Breast epithelium (tissue), 4 donors: ENCODE results near the gene NTRK3. TPM values are rescaled to one million over a fixed set of nuclear protein-coding genes. Genes with fewer than 3 reads are reported as not detected.

Experiments
- DNase-seq, 2 donors: peaks; one replicate each; pipeline ENCODE4 v3.0.0-alpha.2; 2019; ENCODE audit warnings: low spot score in 2 of 2
- H3K27ac ChIP-seq, 2 donors: fragments of 200-600 bp; sonication (generic) in 1 of 2; one replicate each; pipeline ENCODE4 v1.5.1; 2016 to 2019; ENCODE audit warnings: mild to moderate bottlenecking in 1 of 2
- H3K27me3 ChIP-seq, 2 donors: fragments of 200-600 bp; sonication (generic) in 1 of 2; one replicate each; pipeline versions ENCODE4 v1.5.1 to v1.6.0; 2017 to 2019; ENCODE audit warnings: control low read depth in 1 of 2, mild to moderate bottlenecking in 1 of 2
- H3K36me3 ChIP-seq: fragments of 200-600 bp; one replicate; pipeline ENCODE4 v1.5.1; 2019
- H3K4me1 ChIP-seq, 2 donors: fragments of 200-600 bp; sonication (generic); one replicate each; pipeline ENCODE4 v1.5.1; 2016 to 2019; ENCODE audit warnings: control low read depth in 1 of 2
- H3K4me3 ChIP-seq, 3 donors: fragments of 200-600 bp; sonication (generic); 1 replicate in 2 of 3; 2 replicates in 1 of 3; pipeline ENCODE4 v1.5.1; 2016 to 2019; ENCODE audit warnings: mild to moderate bottlenecking in 3 of 3, moderate library complexity in 2 of 3
- H3K9me3 ChIP-seq, 2 donors: fragments of 200-600 bp; sonication (generic) in 1 of 2; one replicate each; pipeline ENCODE4 v1.5.1; 2016 to 2019; ENCODE audit warnings: control low read depth in 1 of 2
- CTCF ChIP-seq, 3 donors: fragments of 450-650 bp; IDR thresholded peaks; one replicate each; pipeline ENCODE4 v1.5.1; 2016 to 2017; ENCODE audit warnings: antibody characterized with exemption in 3 of 3, mild to moderate bottlenecking in 3 of 3, moderate library complexity in 3 of 3
- POLR2A ChIP-seq: fragments of 450-650 bp; IDR thresholded peaks from one replicate; pipeline ENCODE4 v1.6.1; 2016; ENCODE audit warnings: antibody characterized with exemption, mild to moderate bottlenecking, moderate library complexity
- POLR2AphosphoS5 ChIP-seq, 3 donors: sonication (generic); formaldehyde crosslinking; IDR thresholded peaks; one replicate each; pipeline ENCODE4 v1.6.1; 2017; ENCODE audit warnings: antibody characterized with exemption in 3 of 3
- intact Hi-C: fragments of 100-400 bp; cut with DNase I; formaldehyde crosslinking; loops from one replicate; pipeline ENCODE4 v1.15.1; 2023; ENCODE audit warnings: low total_unique reads
- total RNA-seq, 3 donors: library from RNA; depleted of rRNA; stranded (reverse); fragments of >200 nt; gene quantifications; one replicate each; pipeline ENCODE4 v1.1.0, GENCODE V29; 2016

Gene NTRK3
- total RNA-seq, 3 donors from 2014 or later: 1.9 to 23.6 (median 13.8) TPM

DNA sequence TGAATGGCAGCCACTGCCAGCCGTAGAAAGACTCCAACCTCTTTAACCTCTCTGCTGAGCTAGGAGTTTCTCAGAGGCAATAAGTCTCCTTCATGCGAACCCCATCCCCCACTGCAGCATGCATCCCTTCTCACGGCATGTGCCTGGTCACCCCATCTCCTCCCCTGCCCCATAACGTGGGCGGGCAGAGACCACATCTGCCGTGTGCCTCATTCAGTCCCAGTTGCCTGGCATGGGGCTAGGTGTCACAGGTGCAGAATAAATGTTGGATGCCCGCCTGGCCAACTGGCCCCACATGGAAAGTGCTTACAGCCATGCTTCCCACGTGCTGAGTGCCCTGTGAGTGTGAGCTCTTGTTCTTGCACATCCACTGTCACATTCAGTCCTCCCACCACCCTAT lies 43.5 kb upstream of the NTRK3 start:
- TF ChIP-seq CTCF (IDR thresholded peaks at IDR 0.05) (no peak), POLR2AphosphoS5 (IDR thresholded peaks at IDR 0.05) (no peak)
- intact Hi-C loops: no loop called here
- Histone ChIP-seq H3K27ac (no peak overlapping the region), H3K4me3 (no peak overlapping the region), H3K36me3 (no peaks in the 10 kb centered on the region), H3K27me3 (peaks cover 0 to 3% of the 10 kb centered on the region in 2 donors), H3K9me3 (no peaks in the 10 kb centered on the region), H3K4me1 (no peaks in the 10 kb centered on the region)
- DNase-seq: no peak

- Histone ChIP-seq H3K4me3 (no peak overlapping the region), H3K4me1 (no peaks in the 10 kb centered on the region), H3K36me3 (no peaks in the 10 kb centered on the region), H3K27me3 (peaks cover 0 to 3% of the 10 kb centered on the region in 2 donors), H3K9me3 (no peaks in the 10 kb centered on the region), H3K27ac (no peak overlapping the region)
- TF ChIP-seq CTCF (IDR thresholded peaks at IDR 0.05) (no peak), POLR2A (no peak), POLR2AphosphoS5 (IDR thresholded peaks at IDR 0.05) (no peak)
- DNase-seq: no peak
- intact Hi-C loops: no loop called here
Measured at GRCh38 chr15:88299497-88299896, 43.0 kb upstream of the NTRK3 start.

- no peaks in the 10 kb centered on the region for H3K4me1 ChIP-seq
- TF ChIP-seq CTCF (IDR thresholded peaks at IDR 0.05) (no peak), POLR2A (no peak), POLR2AphosphoS5 (IDR thresholded peaks at IDR 0.05) (no peak)
- H3K36me3 ChIP-seq: no peaks in the 10 kb centered on the region
- H3K27me3 ChIP-seq: peaks cover 0 to 27% of the 10 kb centered on the region in 2 donors
- H3K9me3 ChIP-seq: no peaks in the 10 kb centered on the region
- no peak for DNase-seq
- intact Hi-C loops: no loop called here
- no peak overlapping the region for H3K4me3 ChIP-seq
- H3K27ac ChIP-seq: no peak overlapping the region
Measured at GRCh38 chr15:88288661-88289060, 32.1 kb upstream of the NTRK3 start.

DNA sequence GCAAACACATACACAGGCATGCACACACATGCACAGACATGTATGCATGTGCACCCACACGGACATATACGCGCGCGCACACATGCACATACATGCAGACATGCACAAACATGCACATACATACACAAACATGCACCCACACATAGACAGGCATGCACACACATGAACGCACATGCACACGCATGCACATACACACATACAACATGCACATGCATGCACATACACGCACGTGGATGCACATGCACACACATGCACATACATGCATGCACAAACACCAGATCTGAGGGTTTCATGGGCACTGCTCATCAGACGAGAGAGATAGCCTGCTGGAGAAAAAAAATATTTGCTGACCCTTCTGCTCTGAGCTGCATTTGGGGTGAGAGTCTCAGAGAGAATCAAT lies 31.7 kb upstream of the NTRK3 start:
- Histone ChIP-seq H3K4me1 (no peaks in the 10 kb centered on the region), H3K36me3 (no peaks in the 10 kb centered on the region), H3K27me3 (peaks cover 0 to 32% of the 10 kb centered on the region in 2 donors), H3K9me3 (no peaks in the 10 kb centered on the region), H3K27ac (no peak overlapping the region), H3K4me3 (no peak overlapping the region)
- intact Hi-C loops: no loop called here
- DNase-seq: no peak
- TF ChIP-seq POLR2A: no peak
- TF ChIP-seq CTCF (IDR thresholded peaks at IDR 0.05): no peak
- TF ChIP-seq POLR2AphosphoS5 (IDR thresholded peaks at IDR 0.05): no peak

DNA sequence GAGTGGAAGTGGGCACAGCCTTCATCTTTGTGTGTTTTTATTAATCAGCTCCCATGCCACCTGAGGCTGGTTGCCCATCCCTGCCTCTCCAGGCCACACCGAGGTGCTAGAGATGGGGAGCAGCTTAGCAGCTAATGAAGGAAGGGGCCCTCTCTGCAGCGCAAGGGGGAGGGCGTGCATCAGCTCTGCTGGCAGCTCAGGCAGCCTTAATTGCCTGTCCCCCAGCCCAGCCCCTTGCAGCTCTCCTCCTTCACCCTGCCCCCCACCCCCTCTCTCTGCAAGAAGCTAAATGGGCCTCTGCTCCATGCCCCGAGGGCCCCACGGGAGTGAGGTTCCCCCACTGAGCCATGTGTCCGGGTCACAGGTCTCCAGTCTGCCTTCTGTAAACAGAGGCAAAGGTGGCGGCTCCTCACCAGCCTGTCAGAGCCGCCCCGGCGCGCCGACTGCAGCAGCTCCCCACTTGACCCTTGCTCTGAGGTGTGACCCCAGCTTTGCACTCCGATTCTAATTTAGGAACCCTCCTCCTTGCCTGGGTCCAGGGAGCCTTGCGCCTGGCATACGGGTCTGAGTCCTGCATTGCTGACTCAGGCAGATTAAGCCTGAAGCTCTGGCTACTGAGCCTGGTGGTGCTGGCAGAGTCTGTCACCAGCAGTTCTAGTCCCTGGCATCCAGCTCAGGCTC lies 27.9 kb upstream of the NTRK3 start:
- Histone ChIP-seq H3K4me3 (no peak overlapping the region), H3K27me3 (peaks cover 0 to 43% of the 10 kb centered on the region in 2 donors)

More for the DNA sequence above, 27.9 kb upstream of the NTRK3 start:
- DNase-seq: no peak
- Histone ChIP-seq H3K9me3 (peaks cover 0 to 3% of the 10 kb centered on the region in 2 donors), H3K36me3 (no peaks in the 10 kb centered on the region), H3K27ac (no peak overlapping the region), H3K4me1 (no peaks in the 10 kb centered on the region)
- intact Hi-C loops: no loop called here
- TF ChIP-seq CTCF (IDR thresholded peaks at IDR 0.05): no peak
- no peak for TF ChIP-seq POLR2AphosphoS5 (IDR thresholded peaks at IDR 0.05)
- no peak for TF ChIP-seq POLR2A
